Measurements from ENCODE around the gene SF3A2.

The SF3A2 gene

DNA sequence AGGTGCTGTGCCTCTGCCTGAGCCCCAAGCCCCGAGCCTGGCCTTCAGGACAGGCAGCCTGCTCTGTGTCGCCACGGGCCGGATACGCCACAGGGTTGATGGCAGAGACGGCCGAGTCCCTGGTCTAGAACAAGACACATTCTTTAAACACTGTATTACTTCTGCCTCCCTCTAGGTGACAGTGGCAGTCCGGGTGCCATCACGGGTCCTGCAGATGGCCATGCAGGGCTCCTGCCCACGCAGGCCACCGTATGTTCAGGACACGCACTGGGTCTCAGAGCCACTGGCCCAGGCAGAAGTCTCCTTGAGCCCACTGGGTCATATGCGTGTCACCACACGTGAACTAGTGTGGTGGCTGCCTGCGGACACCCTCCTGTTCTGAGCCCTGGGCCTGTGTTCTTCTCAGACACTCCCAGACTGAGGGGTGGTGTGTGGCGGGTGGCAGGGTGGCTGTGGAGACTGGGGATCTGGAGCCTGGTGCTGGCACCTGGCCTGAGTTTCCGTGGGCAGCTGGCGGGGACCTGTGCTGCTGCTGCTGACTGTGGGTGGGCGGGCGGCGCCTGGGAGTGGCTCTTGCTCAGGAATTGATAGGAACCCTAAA, 4.9 kb upstream of the SF3A2 start:
- DNase-seq (ENCODE audit: low spot score) = no peak
- POLR2A ChIA-PET (ENCODE audit: low non-redundant PET) = no interaction called here
- CTCF ChIA-PET = interaction anchor here (0.7 kb wide), 1 partner anchor 114 kb away, joined by 3 read pairs; no protein-coding TSS in a partner anchor
- TF ChIP-seq, protein P1, sequence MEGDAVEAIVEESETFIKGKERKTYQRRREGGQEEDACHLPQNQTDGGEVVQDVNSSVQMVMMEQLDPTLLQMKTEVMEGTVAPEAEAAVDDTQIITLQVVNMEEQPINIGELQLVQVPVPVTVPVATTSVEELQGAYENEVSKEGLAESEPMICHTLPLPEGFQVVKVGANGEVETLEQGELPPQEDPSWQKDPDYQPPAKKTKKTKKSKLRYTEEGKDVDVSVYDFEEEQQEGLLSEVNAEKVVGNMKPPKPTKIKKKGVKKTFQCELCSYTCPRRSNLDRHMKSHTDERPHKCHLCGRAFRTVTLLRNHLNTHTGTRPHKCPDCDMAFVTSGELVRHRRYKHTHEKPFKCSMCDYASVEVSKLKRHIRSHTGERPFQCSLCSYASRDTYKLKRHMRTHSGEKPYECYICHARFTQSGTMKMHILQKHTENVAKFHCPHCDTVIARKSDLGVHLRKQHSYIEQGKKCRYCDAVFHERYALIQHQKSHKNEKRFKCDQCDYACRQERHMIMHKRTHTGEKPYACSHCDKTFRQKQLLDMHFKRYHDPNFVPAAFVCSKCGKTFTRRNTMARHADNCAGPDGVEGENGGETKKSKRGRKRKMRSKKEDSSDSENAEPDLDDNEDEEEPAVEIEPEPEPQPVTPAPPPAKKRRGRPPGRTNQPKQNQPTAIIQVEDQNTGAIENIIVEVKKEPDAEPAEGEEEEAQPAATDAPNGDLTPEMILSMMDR (conservative IDR thresholded peaks at IDR 0.05; ENCODE audit: low read depth) = no peak
- peak overlapping the region; percentile 95 for H3K27ac ChIP-seq

DNA sequence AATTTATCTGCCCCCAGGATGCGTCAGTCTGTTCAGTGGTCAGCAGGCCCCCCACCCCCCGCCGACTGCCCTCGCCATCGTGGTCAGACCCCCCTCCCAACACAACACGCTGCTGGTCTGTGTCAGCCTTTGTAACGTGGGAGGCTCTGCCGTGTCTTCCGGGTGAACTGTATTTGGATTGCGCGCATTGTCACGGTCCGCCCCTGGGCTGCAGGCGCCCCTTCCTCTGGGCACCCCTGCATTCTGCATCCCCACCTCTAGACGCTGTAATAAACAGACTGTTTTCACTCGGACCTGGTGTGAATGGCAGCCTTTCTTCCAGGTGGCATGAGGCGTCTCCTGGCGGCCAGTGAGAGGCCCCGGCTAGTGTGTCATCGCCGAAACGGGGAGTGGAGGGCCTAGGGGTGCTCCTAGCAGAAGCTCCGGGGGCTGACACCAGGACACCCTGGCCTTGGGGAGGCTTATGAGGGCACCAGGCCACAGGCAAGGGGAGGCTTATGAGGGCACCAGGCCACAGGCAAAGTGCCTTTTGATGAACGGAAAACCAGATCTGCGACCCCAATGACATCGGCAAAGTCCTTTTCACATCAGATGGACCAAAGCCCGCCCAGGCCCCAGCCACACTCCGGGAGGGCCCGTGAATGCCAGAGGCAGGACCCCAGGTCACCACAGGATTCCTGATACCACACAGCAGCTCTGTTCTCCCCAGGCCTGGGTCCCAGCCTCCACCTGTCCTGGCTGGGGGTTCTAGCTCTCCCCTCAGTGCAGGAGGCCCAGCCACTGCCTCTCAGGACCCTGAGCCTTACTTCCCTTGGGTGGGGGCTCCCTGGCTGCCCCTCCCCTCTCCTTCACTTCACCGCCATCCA, 4.1 kb upstream of the SF3A2 start:
- CTCF ChIA-PET = interaction anchor here (0.6 to 0.7 kb wide), 3 partner anchors 18 to 115 kb away, joined by 3 to 7 read pairs (median 4); no protein-coding TSS in a partner anchor
- POLR2A ChIA-PET (ENCODE audit: low non-redundant PET) = no interaction called here
- TF ChIP-seq, protein P1 (conservative IDR thresholded peaks at IDR 0.05; ENCODE audit: low read depth) = no peak
- DNase-seq (ENCODE audit: low spot score) = no peak
- H3K27ac ChIP-seq = peak overlapping the region; percentile 95

- DNase-seq (ENCODE audit: low spot score) = no peak
- TF ChIP-seq, protein P1 (conservative IDR thresholded peaks at IDR 0.05; ENCODE audit: low read depth) = no peak
- ChIA-PET CTCF (interaction anchor here (1.2 kb wide), 1 partner anchor 80 kb away, joined by 3 read pairs; no protein-coding TSS in a partner anchor), POLR2A (ENCODE audit: low non-redundant PET) (no interaction called here)
- H3K27ac ChIP-seq = peak overlapping the region; percentile 95
Measured at GRCh38 chr19:2233601-2234280, 2.9 kb upstream of the SF3A2 start.

- ChIA-PET POLR2A (ENCODE audit: low non-redundant PET) (no interaction called here), CTCF (interaction anchor here (0.7 to 1.8 kb wide), 2 partner anchors 9 to 399 kb away, joined by 3 to 8 read pairs; no protein-coding TSS in a partner anchor)
- H3K27ac ChIP-seq = peak overlapping the region; percentile 95
- TF ChIP-seq, protein P1 (conservative IDR thresholded peaks at IDR 0.05; ENCODE audit: low read depth) = no peak
- no peak for DNase-seq (ENCODE audit: low spot score)
Measured at GRCh38 chr19:2234996-2235380, 1.6 kb upstream of the SF3A2 start.

GRCh38 chr19:2235381-2236063, 1.1 kb upstream of the SF3A2 start:
- TF ChIP-seq, protein P1 (conservative IDR thresholded peaks at IDR 0.05; ENCODE audit: low read depth) = no peak
- no peak for DNase-seq (ENCODE audit: low spot score)
- H3K27ac ChIP-seq = peak overlapping the region; percentile 95
- POLR2A ChIA-PET (ENCODE audit: low non-redundant PET) = no interaction called here
- CTCF ChIA-PET = interaction anchor here (0.6 to 1.8 kb wide), 6 partner anchors 9 to 398 kb away, joined by 3 to 8 read pairs (median 3); no protein-coding TSS in a partner anchor

GRCh38 chr19:2236064-2236313, 635 bp upstream of the SF3A2 start:
- ChIA-PET POLR2A (ENCODE audit: low non-redundant PET) (no interaction called here), CTCF (interaction anchor here (0.6 to 1.8 kb wide), 6 partner anchors 10 to 159 kb away, joined by 3 to 8 read pairs (median 3); no protein-coding TSS in a partner anchor)
- H3K27ac ChIP-seq = peak overlapping the region; percentile 95
- TF ChIP-seq, protein P1 (conservative IDR thresholded peaks at IDR 0.05; ENCODE audit: low read depth) = no peak
- DNase-seq (ENCODE audit: low spot score) = no peak

Data from RWPE1 (cell line).